Measurements from ENCODE around the gene MTUS2. TPM values are rescaled to one million over a fixed set of nuclear protein-coding genes. Genes with fewer than 3 reads are reported as not detected.

Gene MTUS2
- total and polyA plus RNA-seq, 9 of the 15 experiments (the other 6 are each of a cell fraction or from before 2014, with no cell fraction given) = 0.01 to 0.28 (median 0.06) TPM; not detected in 1

- Histone ChIP-seq H3K79me2 (ENCODE audit: control insufficient read depth, insufficient read depth, low read length) (no peaks in the 10 kb centered on the region), H3K27me3 (ENCODE audit: control insufficient read depth in 2 of 2, insufficient read depth in 2 of 2, low read length in 2 of 2) (no peaks in the 10 kb centered on the region), H2AFZ (ENCODE audit: low read depth, low read length) (no peak overlapping the region), H3K9ac (ENCODE audit: insufficient read depth in 1 of 2, low read depth in 2 of 2, low read length in 2 of 2) (no peak overlapping the region), H3K36me3 (ENCODE audit: control insufficient read depth, insufficient read depth, low read length) (no peaks in the 10 kb centered on the region), H3K27ac (ENCODE audit: extremely low read depth, low read depth, low read length) (no peak overlapping the region), H3K4me1 (replicated peaks in 1 of 2; ENCODE audit: control insufficient read depth in 2 of 2, insufficient read depth in 2 of 2, low read length in 2 of 2) (no peaks in the 10 kb centered on the region), H3K4me3 (no peak overlapping the region), H3K9me3 (replicated peaks; ENCODE audit: control insufficient read depth, insufficient read depth, low read depth, low read length) (no peaks in the 10 kb centered on the region), H3K4me2 (ENCODE audit: insufficient read depth, low read length) (no peak overlapping the region), H4K20me1 (replicated peaks; ENCODE audit: control insufficient read depth, insufficient read depth, low read length) (no peaks in the 10 kb centered on the region), H3K9me1 (ENCODE audit: control insufficient read depth, insufficient read depth, low read length) (no peaks in the 10 kb centered on the region)
- intact Hi-C loops (cut with micrococcal nuclease) = no loop called here
- no TSS peak for BruUV-seq (replicated peaks)
- ATAC-seq (no peak), FAIRE-seq (no peak), DNase-seq (ENCODE audit: extremely low read depth in 1 of 4, low spot score in 3 of 4) (no peak)
- in situ Hi-C loops (cut with MboI) = no loop called here
- CTCF ChIA-PET (ENCODE audit: low intra/inter-chr PET ratio) = no interaction called here
- 0% methylated on average over 1 of the region's 1 CpG for WGBS (ENCODE audit: insufficient coverage, low coverage, missing lambda C conversion rate)
- TF ChIP-seq KLF1 (tag; IDR thresholded peaks at IDR 0.05) (no peak), ATF2 (CRISPR knock-in tag; IDR thresholded peaks at IDR 0.05) (no peak), ZNF609 (CRISPR knock-in tag; IDR thresholded peaks at IDR 0.05; ENCODE audit: borderline replicate concordance) (no peak), CREM (IDR thresholded peaks at IDR 0.05; ENCODE audit: low read depth) (no peak), ZNF174 (CRISPR knock-in tag; IDR thresholded peaks at IDR 0.05) (no peak), ZNF785 (CRISPR knock-in tag; IDR thresholded peaks at IDR 0.05) (no peak), GTF2A2 (tag; IDR thresholded peaks at IDR 0.05) (no peak), GTF2F1 (IDR thresholded peaks at IDR 0.05; ENCODE audit: low read depth, low read length) (no peak), PTRF (tag; IDR thresholded peaks at IDR 0.05) (no peak), POLR2H (tag; IDR thresholded peaks at IDR 0.05; ENCODE audit: low read depth) (no peak), ZNF197 (CRISPR knock-in tag; IDR thresholded peaks at IDR 0.05; ENCODE audit: low read depth) (no peak)
- POLR2A ChIA-PET = no interaction called here
These were observed 316.9 kb downstream of the MTUS2 start for GRCh38 chr13:29137016-29137415.

Measured in K562 (cell line).